Astrocyte of the spinal cord (primary cell): ENCODE results near the gene SLC22A4.

Source experiments
- DNase-seq: peaks from one replicate; pipeline ENCODE4 v3.0.0; 2011; ENCODE audit warnings: low read depth, low spot score
- H3K4me3 ChIP-seq: 2 replicates; pipeline ENCODE4 v1.5.1; 2011; ENCODE audit warnings: low read depth, mild to moderate bottlenecking, low read length, moderate library complexity
- CTCF ChIP-seq: IDR thresholded peaks from 2 replicates; pipeline ENCODE4 v1.5.1; 2012; ENCODE audit warnings: low read depth, mild to moderate bottlenecking, low read length, inconsistent platforms
- in situ Hi-C: cut with HindIII; loops from 2 replicates; pipeline ENCODE4 v1.10.0; 2017; ENCODE audit warnings: low sequenced_read_pairs

Gene SLC22A4

GRCh38 chr5:132258102-132259068 is 35.8 kb upstream of the SLC22A4 start:
- DNase-seq, result peak; percentile 56
- in situ Hi-C loops, result no loop called here
- H3K4me3 ChIP-seq, result peak overlapping the region; percentile 79
- no peak for TF ChIP-seq CTCF

GRCh38 chr5:132259069-132259851 is 34.9 kb upstream of the SLC22A4 start:
- no peak for TF ChIP-seq CTCF
- peak overlapping the region; percentile 79 for H3K4me3 ChIP-seq
- in situ Hi-C loops, result no loop called here
- DNase-seq, result peak; percentile 92

GRCh38 chr5:132260051-132260450 is 34.1 kb upstream of the SLC22A4 start:
- in situ Hi-C loops, result no loop called here
- TF ChIP-seq CTCF, result no peak
- peak overlapping the region; percentile 79 for H3K4me3 ChIP-seq

GRCh38 chr5:132260714-132261551 is 33.3 kb upstream of the SLC22A4 start:
- peak; percentile 95 for DNase-seq
- no peak overlapping the region for H3K4me3 ChIP-seq
- no peak for TF ChIP-seq CTCF
- in situ Hi-C loops, result no loop called here

More at GRCh38 chr5:132260051-132260450, 34.1 kb upstream of the SLC22A4 start:
- peak; percentile 49 for DNase-seq

GRCh38 chr5:132261881-132262845 is 32.0 kb upstream of the SLC22A4 start:
- in situ Hi-C loops, result no loop called here
- no peak overlapping the region for H3K4me3 ChIP-seq
- DNase-seq, result no peak
- no peak for TF ChIP-seq CTCF
